Measurements from ENCODE around the gene CTTNBP2.

CTTNBP2 gene

DNA sequence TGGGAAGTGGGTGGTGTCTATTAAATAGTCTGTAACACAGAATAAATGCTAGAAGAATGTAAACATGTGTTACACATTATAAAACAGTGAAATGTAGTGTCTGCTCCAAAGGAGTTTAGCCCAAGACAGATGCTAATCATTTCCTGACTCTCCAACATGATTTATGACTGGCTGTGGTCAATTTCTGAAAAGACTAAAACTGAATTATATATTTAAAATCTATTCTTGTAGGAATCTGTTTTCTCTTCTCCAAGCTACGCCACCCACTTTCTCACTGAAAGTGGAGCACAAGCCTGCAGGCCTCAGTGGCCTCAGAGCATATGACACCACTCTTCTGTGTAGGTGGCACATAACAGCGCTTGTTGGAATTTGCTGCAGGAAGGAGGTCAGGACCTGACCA is 44.4 kb downstream of the CTTNBP2 start:
- no peak for DNase-seq (ENCODE audit: low read depth in 2 of 2, low spot score in 1 of 2)

DNA sequence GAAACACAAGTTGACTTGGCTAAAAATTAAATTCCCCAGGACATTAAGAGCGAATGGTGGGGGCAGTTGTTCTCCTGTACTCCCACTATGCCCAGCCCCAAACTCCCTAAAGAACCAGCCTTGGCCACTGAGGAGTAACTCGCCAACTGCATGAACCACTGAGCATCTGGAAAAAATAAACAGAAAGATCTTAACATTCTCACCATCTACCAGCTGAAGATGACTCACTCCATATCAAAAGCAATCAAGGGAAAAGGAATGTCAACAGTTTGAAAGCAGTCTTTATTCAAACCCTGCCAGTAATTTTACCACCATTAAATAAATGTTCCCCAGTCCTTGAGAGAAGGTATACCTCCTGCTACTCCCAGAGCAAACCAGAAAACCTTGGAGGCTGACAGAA is 45.4 kb downstream of the CTTNBP2 start:
- no peak for DNase-seq (ENCODE audit: low read depth in 2 of 2, low spot score in 1 of 2)

DNA sequence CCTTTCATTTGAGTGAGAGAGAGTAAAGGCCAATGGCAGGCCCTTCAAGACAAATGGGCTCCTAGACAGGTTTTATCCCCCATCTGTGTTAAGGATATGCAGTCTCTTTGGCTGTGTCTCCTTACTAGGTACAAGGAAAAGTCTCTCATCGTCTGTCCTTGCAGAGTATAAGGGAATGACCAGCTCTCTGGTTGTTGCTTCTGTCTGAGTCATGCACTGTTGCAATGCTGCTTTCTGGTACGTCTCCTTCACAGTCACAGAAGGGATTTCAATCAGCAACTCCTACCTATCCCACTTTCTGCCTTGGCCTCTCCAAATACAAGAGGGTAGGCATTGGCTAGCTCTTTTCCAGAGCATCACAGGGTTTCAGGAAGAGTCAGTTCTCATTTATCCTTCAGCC is 48.1 kb downstream of the CTTNBP2 start:
- no peak for DNase-seq (ENCODE audit: low read depth in 2 of 2, low spot score in 1 of 2)

DNA sequence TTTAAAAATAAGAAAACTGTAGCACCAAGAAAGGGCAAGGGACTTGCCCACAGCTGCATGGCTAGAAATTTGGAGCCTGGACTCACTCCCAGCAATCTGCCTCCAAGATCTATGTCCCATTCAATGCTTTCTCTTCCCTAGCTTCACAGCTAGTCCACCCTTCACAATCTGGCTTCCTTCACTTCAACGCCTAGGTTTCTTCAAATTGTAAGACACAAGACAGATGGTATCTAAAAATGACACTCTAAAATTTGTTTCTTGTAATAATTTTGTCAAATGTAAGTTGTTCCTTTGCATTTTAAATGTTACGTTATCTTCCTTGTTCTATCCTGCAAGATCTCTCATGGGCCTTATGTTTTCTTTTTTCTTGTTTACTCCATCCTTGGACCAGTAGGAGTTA is 48.6 kb downstream of the CTTNBP2 start:
- no peak for DNase-seq (ENCODE audit: low read depth in 2 of 2, low spot score in 1 of 2)

DNA sequence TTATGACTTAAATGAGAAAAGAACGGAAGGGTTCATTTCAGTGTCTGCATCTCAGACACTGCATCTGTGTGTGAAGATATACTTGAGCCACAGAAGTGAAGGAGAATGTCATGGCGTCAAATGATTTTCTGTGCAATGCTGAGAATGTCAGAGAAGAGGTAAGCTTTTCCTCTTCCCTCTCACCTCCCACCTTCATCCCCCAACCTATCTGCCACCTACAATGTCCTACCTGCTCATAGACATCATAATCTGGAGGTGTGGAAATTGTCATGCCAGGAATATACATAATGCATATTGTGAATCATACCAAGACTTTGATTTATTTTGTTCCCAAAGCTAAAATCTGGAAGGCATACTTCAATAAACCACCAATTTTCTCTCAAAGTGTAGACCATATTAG is 53.7 kb downstream of the CTTNBP2 start:
- no peak for DNase-seq (ENCODE audit: low read depth in 2 of 2, low spot score in 1 of 2)

DNA sequence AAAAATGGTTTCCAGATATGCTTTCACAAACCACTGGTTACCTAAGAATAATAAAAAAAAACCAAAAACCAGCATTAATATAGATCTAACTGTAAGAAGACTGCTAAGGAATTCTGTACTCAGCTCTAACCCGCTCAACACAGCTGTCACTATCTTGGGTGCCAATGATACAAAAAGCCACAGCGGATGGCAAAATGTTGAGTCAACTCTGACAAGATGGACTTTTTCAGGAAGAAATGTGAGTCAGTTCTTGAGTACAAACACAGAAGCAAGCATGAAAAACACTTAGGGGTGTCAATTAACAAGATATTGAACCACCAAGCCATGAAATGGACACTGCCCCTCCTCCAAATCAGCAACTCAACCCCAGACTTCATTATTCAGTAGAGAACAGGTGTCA is 55.0 kb downstream of the CTTNBP2 start:
- DNase-seq (ENCODE audit: low read depth in 2 of 2, low spot score in 1 of 2): no peak

DNA sequence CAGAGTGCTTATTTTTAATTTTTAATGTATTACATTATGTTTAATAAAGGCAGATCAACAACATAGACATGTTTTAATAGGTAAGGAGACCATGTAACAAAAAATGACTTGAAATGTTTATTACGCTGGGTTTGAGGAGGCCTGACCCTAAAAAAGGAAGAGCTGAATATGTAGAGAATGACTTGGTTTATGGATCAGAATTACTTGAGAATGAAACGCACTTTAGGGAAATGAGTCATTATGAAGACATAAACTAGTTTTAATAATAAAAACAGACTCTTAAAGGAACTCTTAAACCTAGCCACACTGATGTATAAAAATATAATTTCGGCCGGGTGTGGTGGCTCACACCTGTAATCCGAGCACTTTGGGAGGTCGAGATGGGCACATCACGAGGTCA is 56.5 kb downstream of the CTTNBP2 start:
- DNase-seq (ENCODE audit: low read depth in 2 of 2, low spot score in 1 of 2): no peak

DNA sequence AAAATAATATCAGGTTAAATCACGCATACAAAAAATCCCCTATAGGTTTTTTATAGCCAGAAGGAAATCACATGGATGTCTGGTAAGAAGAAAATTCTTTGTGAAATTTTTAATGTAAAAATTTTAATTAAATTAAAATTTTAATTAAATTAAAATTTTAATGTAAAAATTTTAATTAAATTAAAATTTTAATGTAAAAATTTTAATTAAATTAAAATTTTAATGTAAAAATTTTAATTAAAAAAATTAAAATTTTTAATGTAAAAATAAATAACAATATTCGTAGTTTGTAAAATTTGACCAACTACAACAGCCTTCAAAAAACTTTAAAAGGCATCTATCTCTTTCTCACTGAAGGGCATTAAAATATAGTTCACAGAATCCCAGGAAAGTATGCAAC is 61.5 kb downstream of the CTTNBP2 start:
- no peak for DNase-seq (ENCODE audit: low read depth in 2 of 2, low spot score in 1 of 2)

DNA sequence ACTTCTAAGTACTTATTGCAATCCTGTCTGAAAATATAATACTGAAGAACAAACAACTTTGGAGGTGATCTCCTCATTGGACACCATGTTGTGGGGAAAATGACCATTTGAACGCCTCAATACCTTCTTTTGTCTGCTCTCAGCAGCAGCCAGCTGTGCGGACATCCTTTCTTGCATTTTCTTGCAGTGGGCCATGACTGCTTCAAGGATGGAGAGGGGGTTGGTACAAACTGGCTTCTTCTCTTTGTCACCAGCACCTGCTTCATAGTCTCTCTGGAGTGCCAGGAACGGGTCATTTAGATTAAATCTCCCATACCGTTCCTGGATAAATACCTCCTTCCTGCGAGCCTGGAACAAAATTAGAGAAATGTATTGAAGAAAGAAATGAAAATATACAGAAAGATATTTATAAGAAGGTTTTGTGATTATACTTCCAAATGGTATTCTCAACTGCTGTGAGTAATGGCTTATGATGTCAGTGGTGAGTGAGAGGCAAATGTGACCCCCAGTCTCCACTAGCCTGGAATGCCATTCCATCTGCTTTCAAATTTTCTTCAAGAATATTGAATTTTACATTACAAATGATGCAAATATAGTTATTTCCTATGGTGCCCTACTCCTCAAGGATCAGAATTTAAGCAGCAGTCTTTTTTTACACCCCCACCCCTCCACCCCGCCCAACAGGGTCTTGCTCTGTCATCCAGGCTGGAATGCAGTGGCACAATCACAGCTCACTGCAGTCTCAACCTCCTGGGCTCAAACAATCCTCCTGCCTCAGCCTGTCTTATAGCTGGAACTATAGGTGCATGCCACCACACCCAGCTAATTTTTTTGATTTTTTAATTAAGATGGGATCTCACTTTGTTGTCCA is 62.4 kb downstream of the CTTNBP2 start:
- no peak for DNase-seq (ENCODE audit: low read depth in 2 of 2, low spot score in 1 of 2)

DNA sequence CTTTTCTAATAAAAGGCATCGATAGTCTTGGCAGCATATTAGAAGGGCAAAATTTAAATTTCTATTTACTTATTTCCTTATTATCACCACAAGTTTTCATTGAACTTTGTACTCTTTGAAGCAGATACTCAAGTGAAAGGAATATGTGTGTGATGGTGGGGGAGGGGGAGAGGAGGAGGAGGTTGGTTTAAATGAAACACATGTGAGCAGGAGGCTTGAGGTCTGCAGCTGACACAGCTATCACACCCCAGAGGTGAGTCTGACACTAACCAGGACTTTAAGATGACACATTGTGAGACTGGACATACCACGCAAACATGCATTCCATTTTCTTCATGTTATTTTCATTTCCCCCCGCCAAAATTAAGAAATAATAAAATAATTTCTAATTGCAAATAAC is 63.3 kb downstream of the CTTNBP2 start:
- no peak for DNase-seq (ENCODE audit: low read depth in 2 of 2, low spot score in 1 of 2)

DNA sequence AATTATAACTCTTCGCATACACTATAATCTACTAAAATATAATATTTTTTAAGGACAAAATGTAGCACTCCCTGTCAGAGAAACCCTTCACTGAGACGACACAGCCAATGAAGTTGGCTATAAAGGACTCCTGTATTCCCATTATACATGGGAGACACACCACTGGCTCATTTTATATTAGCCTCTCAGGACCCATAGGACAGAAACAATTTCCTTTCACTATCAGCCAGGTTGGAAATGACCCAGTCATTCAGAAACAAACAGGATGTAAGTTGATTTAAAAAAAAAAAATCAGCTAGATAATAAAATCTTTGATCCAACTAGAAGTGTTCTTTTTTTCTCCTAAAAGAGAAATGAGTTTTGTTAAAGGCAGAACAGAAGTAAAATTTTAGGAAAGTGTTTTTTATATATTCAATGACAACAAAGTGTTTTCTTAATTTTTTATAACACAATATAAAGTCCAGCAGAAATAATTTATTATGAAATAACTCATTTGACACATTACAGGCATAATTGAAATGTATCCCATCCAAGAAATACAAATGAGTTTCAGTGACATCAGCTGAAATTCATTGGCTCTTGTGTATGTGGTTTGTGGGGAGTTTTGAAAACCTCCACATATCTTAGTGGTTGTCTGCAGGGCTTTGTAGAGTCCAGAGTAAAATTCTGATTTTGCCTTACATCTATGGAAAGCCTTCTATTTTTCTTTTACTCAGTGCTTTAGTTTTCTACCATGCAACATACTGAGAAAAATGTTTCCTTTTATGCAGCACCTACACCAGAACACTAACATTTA is 64.1 kb downstream of the CTTNBP2 start:
- no peak for DNase-seq (ENCODE audit: low read depth in 2 of 2, low spot score in 1 of 2)

DNA sequence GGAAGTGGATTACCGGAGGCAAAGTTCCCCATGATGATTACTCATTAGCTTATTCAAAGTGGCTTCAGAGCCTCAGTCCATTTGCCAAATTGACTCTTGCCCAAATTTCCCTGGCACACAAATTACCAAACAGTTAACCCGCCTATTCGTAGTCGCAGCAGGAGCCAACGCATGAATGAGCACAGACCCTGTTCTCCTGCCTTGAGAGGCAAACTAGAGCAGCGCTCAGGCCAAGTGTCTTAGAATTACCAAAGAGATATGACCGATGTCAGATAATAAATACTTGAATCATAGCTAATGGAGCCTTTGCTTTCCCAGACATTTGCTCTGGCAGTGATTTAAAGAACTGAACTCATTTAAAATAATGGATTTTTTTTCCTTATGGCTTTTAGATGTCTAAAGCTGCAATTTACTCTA is 64.9 kb downstream of the CTTNBP2 start:
- no peak for DNase-seq (ENCODE audit: low read depth in 2 of 2, low spot score in 1 of 2)

DNA sequence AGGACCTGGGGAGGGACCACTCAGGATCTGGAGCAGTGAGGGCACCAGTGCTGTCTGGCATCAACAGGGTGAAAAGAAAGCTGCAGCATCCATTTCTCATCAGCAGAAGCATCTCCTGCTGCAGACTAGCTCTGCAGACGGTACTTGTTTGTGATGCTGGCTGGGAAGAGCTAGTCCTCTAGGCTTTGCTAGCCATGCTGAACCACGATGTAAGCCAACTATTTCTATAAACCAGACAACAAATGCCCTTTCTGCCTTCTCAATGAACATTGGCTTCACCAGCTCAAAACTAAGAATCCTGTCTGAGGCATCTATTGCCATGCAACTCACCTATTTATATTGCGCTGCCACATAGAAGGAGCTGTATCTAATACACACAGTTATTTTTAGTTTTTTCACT is 65.6 kb downstream of the CTTNBP2 start:
- no peak for DNase-seq (ENCODE audit: low read depth in 2 of 2, low spot score in 1 of 2)

DNA sequence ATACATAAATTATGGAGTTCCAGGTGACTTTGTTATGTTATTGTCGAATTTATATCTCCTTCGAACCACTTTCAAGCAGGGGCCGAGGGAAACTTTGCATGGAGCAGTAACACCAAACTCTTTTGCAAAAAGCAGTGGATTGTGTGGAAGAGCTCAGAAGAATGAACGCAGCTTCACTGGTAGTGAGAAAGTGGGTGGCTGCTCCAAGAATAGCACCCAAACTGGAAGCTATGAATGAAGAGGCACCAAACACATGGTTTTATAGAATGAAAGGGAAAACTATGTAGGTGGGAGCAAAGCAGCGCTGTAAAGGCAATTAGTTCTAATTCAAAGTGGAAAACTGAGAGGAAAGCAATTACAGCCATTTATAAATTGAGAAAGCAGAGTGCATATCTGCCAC is 67.2 kb downstream of the CTTNBP2 start:
- no peak for DNase-seq (ENCODE audit: low read depth in 2 of 2, low spot score in 1 of 2)

DNA sequence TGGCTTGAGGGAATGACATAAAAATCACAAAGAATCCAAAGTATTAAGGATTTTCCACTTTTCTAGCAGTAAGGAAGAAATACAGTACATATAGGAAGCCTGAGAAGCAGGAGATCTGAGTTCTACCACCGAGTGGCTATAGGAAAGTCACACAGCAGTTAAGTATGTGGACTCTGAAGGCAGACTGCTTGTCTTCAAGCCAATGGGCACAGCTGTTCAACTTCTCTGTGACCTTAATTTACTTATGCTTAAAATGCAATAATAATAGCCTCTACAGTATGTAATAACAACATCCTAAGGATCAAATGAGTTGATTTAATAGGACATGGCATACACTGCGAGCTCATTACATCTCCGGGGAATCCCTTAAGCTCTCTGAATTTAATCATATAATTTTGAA is 68.0 kb downstream of the CTTNBP2 start:
- no peak for DNase-seq (ENCODE audit: low read depth in 2 of 2, low spot score in 1 of 2)

DNA sequence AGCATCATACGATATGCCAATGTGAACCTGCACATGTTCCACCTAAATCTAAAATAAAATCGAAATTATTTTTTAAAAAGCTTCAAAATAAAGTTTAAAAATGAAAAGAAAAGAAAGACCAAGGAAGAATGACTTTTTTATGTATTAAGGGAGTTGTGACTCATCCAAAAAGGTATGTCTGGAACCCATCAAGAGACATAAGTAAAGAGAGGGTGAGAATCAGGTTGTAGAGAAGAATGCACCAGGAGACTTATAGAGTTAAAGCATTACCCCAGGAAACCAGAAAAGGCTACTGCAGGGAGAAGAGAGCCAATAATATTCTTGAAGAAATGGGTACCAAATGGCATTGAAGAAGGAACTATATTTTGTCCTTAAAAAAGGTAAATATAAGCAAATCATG is 69.8 kb downstream of the CTTNBP2 start:
- DNase-seq (ENCODE audit: low read depth in 2 of 2, low spot score in 1 of 2): no peak

DNA sequence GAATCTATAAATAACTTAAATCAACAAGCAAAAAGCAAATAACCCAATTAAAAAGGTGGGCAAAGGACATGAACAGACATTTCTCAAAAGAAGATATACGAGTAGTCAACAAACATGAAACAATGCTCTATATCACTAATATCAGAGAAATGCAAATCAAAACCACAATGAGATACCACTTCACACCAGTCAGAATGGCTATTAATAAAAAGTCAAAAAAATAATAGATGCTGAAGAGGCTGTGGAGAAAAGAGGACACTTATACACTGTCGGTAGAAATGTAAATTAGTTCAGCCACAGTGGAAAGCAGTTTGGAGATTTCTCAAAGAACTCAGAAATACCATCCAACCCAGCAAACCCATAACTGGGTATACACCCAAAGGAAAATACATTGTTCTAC is 70.6 kb downstream of the CTTNBP2 start:
- no peak for DNase-seq (ENCODE audit: low read depth in 2 of 2, low spot score in 1 of 2)

DNA sequence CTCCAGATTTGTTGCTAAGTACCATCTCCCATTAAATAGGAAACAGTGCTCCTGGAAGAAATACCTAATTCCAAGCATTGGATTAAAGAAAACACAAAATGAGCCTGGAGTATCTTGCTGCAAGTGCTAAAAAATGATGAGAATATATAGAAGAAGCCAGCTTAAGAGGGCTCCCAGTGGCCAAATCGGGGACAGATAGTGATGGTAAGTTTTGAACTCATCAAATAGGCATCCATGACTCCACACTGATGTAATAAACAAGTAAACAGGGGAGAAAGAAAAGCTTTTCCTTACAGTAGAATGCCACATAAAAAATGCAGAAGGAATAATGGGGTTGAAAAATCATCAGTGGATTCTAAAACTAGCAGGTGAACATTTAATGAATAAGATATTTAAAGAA is 72.4 kb downstream of the CTTNBP2 start:
- DNase-seq (ENCODE audit: low read depth in 2 of 2, low spot score in 1 of 2): no peak

DNA sequence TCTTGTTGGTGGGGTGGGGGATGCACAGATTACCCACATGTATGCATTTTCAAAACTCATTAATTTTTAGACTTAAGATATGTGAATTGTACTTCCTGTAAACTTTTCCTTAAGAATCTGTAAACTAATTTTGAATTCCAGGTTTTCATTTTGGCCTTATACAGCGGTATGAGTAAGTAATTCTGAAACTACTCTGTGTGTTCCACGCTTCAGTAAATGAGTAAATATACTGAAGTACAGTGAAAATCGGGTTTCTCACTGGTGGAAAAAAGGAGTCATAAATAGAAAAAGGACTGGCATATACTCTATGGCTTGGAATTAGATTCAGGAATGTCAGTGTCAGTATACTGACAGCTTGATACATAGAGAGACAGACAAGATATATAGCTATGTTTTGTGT is 72.8 kb downstream of the CTTNBP2 start:
- DNase-seq (ENCODE audit: low read depth in 2 of 2, low spot score in 1 of 2): no peak

DNA sequence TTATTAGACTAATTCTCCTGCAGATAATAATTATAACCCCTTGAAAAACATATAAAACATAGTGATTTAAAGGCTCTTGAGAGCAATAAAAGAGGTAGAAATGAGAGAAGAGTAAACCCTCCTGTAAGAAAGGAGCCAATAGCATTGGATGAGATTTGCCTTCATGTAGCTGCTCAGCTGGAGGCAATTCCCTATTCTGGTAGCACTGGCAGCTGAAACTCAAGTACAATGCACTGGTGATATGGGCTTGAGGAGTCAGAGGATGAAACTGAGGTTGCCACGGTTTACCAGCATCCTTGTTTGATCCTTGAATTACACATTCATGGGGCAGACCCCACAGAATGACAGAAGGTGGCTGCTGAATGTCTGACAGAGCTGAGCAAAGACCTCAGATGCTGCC is 76.4 kb downstream of the CTTNBP2 start:
- DNase-seq (ENCODE audit: low read depth in 2 of 2, low spot score in 1 of 2): no peak

DNA sequence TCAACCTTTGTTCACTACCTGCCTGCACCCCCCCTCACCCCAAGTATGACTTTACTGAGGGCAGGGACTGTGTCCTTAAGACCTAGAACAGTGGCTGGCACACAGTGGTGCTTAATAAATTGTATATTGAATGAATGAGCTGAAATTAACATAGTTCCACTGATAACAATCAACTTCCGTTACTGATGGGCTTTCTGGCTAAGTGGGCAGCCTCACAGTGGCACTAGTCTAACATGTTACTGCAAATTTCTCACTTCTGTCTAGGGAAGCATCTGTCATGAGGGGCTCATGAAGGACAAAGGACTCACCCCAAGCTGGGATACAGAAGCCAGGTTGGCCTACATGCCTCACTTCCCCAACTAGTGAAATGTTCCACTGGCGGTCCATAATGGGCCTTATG is 79.3 kb downstream of the CTTNBP2 start:
- no peak for DNase-seq (ENCODE audit: low read depth in 2 of 2, low spot score in 1 of 2)

DNA sequence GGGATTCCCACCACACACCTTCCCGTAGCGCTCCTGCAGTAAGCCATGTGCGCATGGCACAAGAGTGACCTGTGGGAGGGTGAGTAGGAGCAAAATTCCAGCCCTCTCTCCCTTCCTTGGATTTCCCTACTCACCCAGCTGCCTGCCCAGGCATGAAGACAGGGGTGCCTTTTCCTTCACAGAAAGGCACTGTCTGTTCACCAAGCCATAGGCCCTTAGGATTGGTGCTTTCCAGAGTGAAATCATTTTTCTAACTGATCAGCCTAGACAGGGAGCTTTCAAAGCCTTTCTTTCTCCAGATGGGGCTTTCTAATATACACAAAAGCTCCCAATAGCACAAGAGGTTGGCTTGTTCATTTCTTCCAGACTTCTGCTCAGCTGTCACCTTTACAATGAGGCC is 79.7 kb downstream of the CTTNBP2 start:
- no peak for DNase-seq (ENCODE audit: low read depth in 2 of 2, low spot score in 1 of 2)
